IPS-20b (cell line): Measurements from ENCODE around the gene ZFP3.
"Not testable (repeated sequence)": the region's sequence is repeated elsewhere in the genome, so short reads cannot be mapped to it uniquely, and the experiment has no call there.

Experiments
- H3K27ac ChIP-seq: one replicate; pipeline ENCODE4 v1.5.1; 2013; ENCODE audit warnings: low read length
- H3K27me3 ChIP-seq: 2 replicates; pipeline ENCODE4 v1.6.1; 2013; ENCODE audit warnings: mild to moderate bottlenecking, low read length, inconsistent platforms; ENCODE audit not compliant: insufficient read depth
- H3K36me3 ChIP-seq: 2 replicates; pipeline ENCODE4 v1.6.1; 2013; ENCODE audit warnings: low read depth, mild to moderate bottlenecking, inconsistent platforms, low read length, moderate library complexity; ENCODE audit not compliant: insufficient read depth
- H3K4me1 ChIP-seq: 2 replicates; pipeline ENCODE4 v1.6.1; 2013; ENCODE audit warnings: mild to moderate bottlenecking, control low read depth, inconsistent platforms, low read length, moderate library complexity; ENCODE audit not compliant: insufficient read depth
- H3K4me3 ChIP-seq: 2 replicates; pipeline ENCODE4 v1.5.1; 2013; ENCODE audit warnings: mild to moderate bottlenecking, low read length, inconsistent platforms
- H3K9ac ChIP-seq: 2 replicates; pipeline ENCODE4 v1.6.1; 2013; ENCODE audit warnings: low read depth, mild to moderate bottlenecking, inconsistent platforms, low read length, moderate library complexity
- H3K9me3 ChIP-seq: 2 replicates; pipeline ENCODE4 v1.6.1; 2013; ENCODE audit warnings: mild to moderate bottlenecking, low read depth, low read length, inconsistent platforms; ENCODE audit not compliant: insufficient read depth

ZFP3 gene

DNA sequence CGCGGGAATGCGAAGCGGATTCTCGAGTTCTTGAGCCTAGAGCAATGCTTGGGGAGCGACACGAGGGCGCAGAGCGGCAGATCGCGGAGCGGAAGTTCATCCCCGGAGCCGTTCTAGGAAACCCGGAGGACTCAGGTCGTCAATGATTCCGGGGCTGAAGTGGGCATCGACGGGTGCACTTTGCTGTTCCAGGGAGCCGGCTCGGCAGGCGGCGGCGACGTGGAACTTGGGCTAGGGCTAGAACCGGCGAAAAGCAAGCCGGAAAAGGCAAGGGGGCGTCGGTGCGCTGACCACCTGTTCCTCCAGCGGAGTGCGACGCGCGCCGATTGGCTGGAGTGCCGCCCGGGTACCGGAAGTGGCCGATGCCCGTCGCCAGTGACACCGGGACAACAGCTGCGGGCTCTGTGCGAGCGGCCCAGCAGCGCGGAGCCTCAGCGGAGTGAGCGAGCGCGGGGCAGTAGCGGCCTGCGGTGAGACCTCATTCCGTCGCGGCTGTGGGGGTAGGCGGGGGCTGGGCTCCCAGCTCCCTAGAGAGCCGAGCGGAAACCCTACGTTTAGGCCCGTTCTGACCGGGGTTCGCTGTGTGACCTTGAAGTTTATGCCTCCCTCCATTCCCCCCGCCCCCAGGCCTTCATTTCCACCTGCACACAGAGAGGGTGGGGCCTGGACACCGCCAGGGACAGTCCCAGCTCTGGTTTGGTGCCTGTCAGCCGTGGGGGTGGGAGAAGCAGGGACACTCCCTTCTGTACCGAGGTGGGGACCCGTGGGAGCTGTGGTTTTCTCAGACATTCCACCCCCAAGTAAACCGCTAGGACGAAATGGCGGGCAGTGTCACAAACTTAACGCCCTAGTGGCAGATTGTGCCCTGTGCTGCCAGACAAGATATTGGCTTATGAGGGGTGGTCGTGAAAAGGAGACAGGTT, at the start of gene ZFP3:
Gene ZFP3, plus strand, starts transcription at position 362 of the 923 bp plus-strand sequence. CDS start 13,038 bp downstream, outside the sequence.
- no peaks in the 10 kb centered on the region for H3K9me3 ChIP-seq
- H3K4me3 ChIP-seq = no peak within 1 kb of the TSS; the same call in 1 of the 2 replicates
- H3K4me1 ChIP-seq = no peaks in the 10 kb centered on the region; the same call in 1 of the 2 replicates
- H3K27me3 ChIP-seq = no peaks in the 10 kb centered on the region; the same call in 1 of the 2 replicates
- no peak within 1 kb of the TSS for H3K9ac ChIP-seq
- no peaks in the 10 kb centered on the region for H3K36me3 ChIP-seq
- no peak within 1 kb of the TSS for H3K27ac ChIP-seq

DNA sequence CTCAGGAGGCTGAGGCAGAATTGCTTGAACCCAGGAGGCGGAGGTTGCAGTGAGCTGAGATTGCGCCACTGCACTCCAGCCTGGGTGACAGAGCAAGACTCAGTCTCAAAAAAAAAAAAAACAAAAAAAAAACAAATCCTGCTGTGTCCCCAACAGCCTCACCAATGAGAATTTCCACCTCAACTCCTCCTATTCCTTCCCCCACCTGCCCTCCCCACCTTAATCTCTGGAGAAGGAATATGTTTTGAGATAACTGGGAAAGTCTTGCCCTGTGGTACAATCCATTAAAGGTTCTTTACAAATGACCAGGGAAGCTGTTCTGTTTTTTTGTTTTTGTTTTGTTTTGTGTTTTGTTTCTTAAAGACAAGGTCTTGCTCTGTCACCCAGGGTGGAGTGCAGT, 48.1 kb upstream of the ZFP3 start:
- H3K27ac ChIP-seq, H3K9me3 ChIP-seq, H3K4me1 ChIP-seq, H3K36me3 ChIP-seq, H3K9ac ChIP-seq, H3K4me3 ChIP-seq: not testable (repeated sequence)
- peaks cover 19% of the 10 kb centered on the region for H3K27me3 ChIP-seq

DNA sequence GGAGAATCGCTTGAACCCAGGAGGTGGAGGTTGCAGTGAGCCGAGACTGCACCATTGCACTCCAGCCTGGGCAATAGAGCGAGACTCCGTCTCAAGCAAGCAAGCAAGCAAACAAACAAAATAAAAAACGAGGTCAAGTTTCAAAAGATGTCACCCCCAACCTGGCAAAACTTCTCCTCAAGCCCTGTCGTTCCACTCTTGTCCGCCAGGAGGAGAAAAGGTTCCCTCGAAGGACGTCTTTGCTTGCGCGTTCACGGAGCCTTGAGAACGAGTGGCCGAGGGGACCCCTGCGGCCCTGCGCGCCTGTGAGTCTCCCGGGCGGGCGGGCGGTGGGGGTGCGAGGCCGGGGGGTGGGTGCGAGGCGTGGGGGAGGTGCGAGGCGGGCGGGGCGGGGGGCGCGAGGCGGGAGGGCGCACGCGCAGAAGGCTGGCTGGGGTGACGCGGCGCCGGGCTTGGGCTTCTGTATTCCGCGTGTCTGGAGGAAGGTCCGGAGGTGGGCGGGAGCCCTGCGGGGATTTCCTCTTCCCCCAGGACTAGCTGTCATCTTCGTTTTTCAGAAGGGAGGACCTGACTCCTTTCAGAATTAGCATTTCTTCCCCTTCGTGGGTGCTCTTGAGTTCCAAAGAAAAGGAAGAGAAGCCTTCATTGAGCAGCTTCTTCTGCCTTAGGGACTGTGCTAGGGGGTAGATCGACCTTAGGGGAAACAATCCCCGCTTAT, 46.7 kb upstream of the ZFP3 start:
- Histone ChIP-seq H3K9me3 (no peaks in the 10 kb centered on the region), H3K27me3 (peaks cover 21% of the 10 kb centered on the region), H3K4me1 (no peaks in the 10 kb centered on the region), H3K27ac (no peak overlapping the region), H3K4me3 (peak overlapping the region; percentile 64; the same call in 1 of the 2 replicates), H3K9ac (no peak overlapping the region), H3K36me3 (no peaks in the 10 kb centered on the region)

DNA sequence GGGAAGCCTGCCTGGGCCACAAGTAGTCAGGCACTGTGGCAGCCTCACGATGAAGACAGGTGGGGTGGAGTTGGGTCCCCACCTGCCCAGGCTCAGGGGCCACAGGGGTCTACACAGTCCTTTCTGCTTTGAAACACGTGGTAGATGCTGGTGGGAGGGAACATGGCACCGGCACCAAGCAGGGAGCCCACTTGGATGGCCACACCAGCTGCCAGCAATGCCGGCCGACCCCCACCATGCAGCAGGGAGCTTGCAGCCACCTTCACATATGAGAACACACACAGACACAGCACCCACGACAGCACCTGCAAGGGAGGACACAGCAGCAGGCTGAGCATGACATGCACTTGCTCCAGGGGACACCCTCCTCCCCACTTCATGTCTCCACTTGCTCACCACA, 45.4 kb upstream of the ZFP3 start:
- Histone ChIP-seq H3K9me3 (no peaks in the 10 kb centered on the region), H3K4me1 (no peaks in the 10 kb centered on the region), H3K27me3 (peaks cover 21% of the 10 kb centered on the region), H3K4me3 (no peak overlapping the region), H3K9ac (no peak overlapping the region), H3K27ac (no peak overlapping the region), H3K36me3 (no peaks in the 10 kb centered on the region)

DNA sequence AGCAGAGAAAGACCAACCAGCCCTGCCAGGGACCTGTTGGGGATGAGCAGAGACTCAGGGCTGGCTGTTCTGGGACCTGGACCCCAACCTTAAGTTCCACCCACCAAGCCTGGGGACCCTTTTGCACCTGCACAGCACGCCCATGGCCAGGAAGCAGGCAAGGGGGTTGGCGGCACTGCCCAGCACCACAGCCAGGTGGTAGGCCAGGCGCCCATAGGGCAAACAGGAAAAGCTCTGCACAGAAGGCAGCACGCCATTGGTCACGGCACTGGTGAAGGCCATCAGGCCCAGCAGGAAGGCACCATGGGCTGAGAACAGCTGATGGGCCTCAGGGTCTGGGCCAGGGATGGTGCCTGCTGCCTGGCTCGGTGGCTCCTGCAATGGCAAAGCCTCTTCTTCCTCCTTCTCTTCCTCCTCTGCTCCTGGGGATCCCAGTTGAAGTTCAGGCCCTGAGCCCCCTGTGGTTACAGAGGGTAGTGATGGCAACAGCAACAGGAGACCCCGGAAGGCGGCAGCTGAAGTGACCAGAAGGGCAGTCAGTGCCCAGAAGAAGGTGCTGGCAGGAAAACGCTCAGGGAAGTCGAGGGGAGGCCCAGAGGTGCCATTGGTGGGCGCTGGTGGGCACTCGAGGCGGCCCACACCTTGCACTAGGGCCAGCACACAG, 44.8 kb upstream of the ZFP3 start:
- no peaks in the 10 kb centered on the region for H3K36me3 ChIP-seq
- H3K9me3 ChIP-seq = no peaks in the 10 kb centered on the region
- H3K4me3 ChIP-seq = no peak overlapping the region
- H3K27ac ChIP-seq = no peak overlapping the region
- H3K4me1 ChIP-seq = no peaks in the 10 kb centered on the region
- H3K9ac ChIP-seq = no peak overlapping the region
- peaks cover 21% of the 10 kb centered on the region for H3K27me3 ChIP-seq

DNA sequence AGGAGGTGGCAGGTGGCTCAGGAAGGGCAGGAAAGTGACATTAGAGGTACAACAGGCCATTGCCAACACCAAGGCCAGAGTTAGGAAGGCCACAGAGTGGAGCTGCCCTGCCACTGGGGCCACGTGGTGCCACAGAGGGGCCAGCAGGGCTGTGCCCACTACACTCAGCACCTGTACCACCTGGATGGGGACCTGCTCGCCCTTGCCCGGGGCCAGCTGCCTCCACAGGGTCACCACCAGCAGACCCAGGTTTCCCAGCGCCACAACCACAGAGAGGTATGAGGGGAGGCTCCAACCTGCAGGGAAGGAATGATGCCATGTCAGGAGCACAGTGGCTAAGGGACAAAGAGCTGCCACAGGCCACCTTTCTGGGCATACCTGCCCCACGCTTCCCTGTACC, 44.2 kb upstream of the ZFP3 start:
- H3K27ac ChIP-seq = no peak overlapping the region
- H3K9ac ChIP-seq = no peak overlapping the region
- no peaks in the 10 kb centered on the region for H3K9me3 ChIP-seq
- peaks cover 21% of the 10 kb centered on the region for H3K27me3 ChIP-seq
- no peak overlapping the region for H3K4me3 ChIP-seq
- no peaks in the 10 kb centered on the region for H3K36me3 ChIP-seq
- no peaks in the 10 kb centered on the region for H3K4me1 ChIP-seq

DNA sequence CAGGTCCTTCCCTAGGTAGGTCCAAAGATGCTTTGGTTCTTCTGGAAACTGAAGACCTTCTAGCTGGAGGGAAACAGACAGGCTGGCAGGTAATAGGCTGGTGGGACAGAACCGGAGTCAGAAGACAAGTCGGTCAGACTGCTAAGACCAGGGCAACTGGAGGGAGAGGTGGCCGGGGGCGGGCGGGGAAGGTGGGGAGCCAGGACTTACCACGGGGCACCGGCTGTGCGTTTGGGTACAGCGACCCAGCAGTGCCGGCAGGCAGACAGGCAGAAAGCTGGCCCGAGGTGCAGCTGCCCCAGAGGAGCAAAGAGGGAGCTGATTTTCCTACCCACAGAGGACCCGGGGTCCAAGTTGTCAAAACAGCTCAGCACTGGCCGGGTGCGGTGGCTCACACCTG, 43.6 kb upstream of the ZFP3 start:
- Histone ChIP-seq H3K9me3 (no peaks in the 10 kb centered on the region), H3K4me1 (no peaks in the 10 kb centered on the region), H3K4me3 (no peak overlapping the region), H3K9ac (no peak overlapping the region), H3K36me3 (no peaks in the 10 kb centered on the region), H3K27ac (no peak overlapping the region), H3K27me3 (peaks cover 21% of the 10 kb centered on the region)

DNA sequence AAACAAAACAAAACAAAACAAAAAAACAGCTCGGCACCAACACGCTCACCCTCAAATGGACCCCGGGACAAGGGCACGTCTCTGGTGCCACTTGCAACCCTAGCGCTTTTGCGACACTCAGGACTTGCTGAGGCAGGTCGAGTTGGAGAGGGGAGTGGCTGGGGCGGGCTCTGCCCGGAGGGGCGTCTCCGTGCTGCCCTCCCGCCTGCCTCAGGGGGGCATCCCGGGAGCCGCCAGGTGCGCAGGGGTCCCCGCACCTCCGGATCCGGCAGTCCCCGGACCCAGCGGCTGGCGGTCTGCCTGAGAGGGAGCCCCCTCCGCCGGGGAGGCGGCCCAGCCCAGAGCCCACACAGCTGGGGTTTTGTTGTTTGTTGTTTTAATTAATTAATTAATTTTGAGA, 43.0 kb upstream of the ZFP3 start, which contains the start of gene SLC52A1:
Gene SLC52A1, minus strand, starts transcription at position 112 of the 400 bp plus-strand sequence. CDS start 820 bp downstream, outside the sequence.
- Histone ChIP-seq H3K4me1 (no peaks in the 10 kb centered on the region), H3K27ac (no peak within 1 kb of the TSS), H3K36me3 (no peaks in the 10 kb centered on the region), H3K9me3 (no peaks in the 10 kb centered on the region), H3K9ac (no peak within 1 kb of the TSS), H3K27me3 (peaks cover 21% of the 10 kb centered on the region), H3K4me3 (peak within 1 kb of the TSS; percentile 58)

DNA sequence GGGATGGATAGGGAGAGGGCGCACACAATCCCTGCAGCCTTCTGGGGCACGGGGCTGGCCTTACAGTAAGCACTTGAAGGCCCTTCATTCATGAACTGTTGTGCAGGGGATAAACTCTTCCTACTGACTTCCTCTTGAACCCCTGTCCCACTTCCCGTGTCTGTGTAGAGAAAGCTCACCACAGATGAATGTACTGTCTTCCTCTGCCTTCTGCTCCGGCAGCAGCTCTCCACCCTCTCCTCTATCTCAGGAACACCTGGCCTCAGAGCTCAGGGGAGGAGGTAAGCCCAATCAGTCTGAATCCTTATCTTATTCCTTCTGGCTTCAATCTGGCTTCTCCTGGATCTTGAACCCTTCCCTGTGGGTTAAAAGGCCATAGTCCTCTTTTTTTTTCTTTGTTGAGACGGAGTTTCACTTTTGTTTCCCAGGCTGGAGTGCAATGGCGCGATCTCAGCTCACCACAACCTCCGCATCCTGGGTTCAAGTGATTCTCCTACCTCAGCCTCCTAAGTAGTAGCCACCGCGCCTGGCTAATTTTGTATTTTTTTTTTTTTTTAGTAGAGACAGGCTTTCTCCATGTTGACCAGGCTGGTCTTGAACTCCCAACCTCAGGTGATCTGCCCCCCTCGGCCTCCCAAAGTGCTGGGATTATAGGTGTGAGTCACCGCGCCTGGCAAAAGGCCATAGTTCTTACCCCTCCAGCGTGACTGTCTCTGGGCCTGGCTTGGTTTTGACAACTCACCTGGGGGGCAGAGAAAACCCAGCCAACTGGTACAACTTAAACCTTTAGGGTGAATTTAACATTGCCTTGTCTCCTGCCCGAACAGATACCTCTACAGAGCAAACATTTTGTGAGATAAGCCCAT, 35.9 kb upstream of the ZFP3 start:
- no peaks in the 10 kb centered on the region for H3K9me3 ChIP-seq
- no peaks in the 10 kb centered on the region for H3K4me1 ChIP-seq
- H3K36me3 ChIP-seq = no peaks in the 10 kb centered on the region
- H3K9ac ChIP-seq = no peak overlapping the region
- no peaks in the 10 kb centered on the region for H3K27me3 ChIP-seq
- H3K4me3 ChIP-seq = no peak overlapping the region
- H3K27ac ChIP-seq = no peak overlapping the region

DNA sequence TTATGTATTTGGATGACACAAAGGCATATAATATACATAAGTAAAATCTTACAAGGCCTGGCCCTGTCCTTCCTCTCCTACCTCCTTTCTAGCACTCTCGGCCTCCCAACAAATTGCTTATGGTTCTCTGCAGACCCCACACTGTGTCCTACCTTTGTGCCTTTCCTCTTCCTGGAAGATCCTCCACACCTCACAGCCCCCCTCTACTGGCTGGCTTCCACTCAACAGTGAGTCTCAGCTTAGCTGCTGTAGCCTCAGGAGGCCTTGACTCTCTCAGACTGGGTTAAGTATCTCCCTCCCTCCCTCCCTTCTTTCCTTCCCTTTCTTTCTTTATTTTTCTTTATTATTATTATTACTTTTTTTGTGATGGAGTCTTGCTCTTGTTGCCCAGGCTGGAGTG, 34.7 kb upstream of the ZFP3 start:
- Histone ChIP-seq H3K4me1 (no peaks in the 10 kb centered on the region), H3K27me3 (no peaks in the 10 kb centered on the region), H3K9ac (no peak overlapping the region), H3K36me3 (no peaks in the 10 kb centered on the region), H3K27ac (no peak overlapping the region), H3K9me3 (no peaks in the 10 kb centered on the region), H3K4me3 (no peak overlapping the region)

DNA sequence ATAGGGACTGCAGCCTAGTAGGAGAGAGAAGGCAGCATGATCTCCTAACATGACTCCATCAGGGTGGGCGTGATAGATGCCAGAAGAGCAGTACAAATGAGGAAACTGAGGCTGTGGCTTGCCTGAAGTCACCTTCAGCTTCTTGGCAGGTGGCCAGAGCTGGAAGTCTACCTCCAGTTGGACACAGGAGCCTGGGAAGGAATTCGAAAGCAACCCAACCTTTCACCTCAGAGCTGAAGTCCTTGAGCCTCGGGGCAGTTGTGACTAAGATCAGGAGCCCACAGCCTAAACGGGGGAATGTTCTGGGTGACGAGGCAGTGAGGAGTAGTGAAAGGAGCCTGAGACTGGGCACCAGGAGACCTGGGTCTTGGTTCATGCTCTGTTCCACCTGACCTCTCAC, 33.6 kb upstream of the ZFP3 start:
- Histone ChIP-seq H3K9ac (no peak overlapping the region), H3K4me3 (no peak overlapping the region), H3K9me3 (no peaks in the 10 kb centered on the region), H3K36me3 (no peaks in the 10 kb centered on the region), H3K27me3 (no peaks in the 10 kb centered on the region), H3K4me1 (no peaks in the 10 kb centered on the region), H3K27ac (no peak overlapping the region)
